ENCODE data around the gene YBX2. TPM values are rescaled to one million over a fixed set of nuclear protein-coding genes. Genes with fewer than 3 reads are reported as not detected.
A peak's percentile ranks its signal among the peaks of the same experiment; 100 is the strongest.

Gene YBX2
- total RNA-seq, 1 experiment from 2014 or later, result 54.9 TPM

DNA sequence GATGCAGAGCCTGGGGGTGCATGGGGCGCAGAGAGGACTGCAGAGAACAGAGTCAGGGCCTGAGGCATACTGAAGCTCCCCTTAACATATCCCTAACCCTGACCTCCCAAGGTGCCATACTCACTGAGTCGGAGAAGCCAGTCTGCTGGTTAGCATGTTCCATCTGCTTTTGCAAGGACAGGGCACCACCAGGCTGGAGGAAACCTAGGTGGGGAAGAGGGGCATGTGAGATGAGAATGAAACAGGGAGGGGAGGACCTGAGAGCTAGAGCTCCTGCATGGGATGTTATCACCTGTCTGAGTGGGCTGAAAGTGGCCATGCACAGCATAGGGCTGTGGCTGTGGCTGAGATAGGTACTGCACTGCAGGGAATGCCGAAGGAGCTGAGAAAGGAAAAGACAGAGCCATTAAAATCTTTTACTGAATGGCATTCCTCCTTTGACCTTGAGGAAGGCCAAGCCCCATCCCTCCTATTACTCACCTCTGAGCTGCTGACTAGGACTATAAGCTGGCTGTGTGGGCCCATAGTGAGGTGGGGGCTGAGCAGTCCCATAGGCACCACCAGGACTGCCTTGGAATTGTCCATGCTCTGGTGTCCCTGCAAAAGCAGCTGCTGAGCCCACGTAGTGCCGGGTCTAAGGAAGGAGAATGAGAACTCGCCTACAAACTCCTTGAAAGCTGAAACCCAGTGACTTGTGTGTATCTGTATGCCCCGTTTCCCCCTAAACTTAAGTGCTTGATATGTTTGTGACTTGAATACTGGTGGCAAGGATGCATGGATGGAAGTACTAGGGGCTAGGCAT is 18.9 kb upstream of the YBX2 start:
- no peaks in the 10 kb centered on the region for H3K9me3 ChIP-seq (ENCODE audit: control insufficient read depth, insufficient read depth, low read depth, low read length)
- intact Hi-C loops (cut with micrococcal nuclease; ENCODE audit: unreplicated experiment) (no loop called here), in situ Hi-C loops (cut with HindIII; ENCODE audit: low pct_unique_long_range_greater_than_20kb, low sequenced_read_pairs) (no loop called here)
- H3K27me3 ChIP-seq (ENCODE audit: control insufficient read depth, insufficient read depth, low read length), result no peaks in the 10 kb centered on the region
- ChIA-PET POLR2A (interaction anchor here (0.5 to 1.9 kb wide), 4 partner anchors 17 to 818 kb away, joined by 3 to 5 read pairs (median 4); partner anchors contain the start of gene SLC2A4), CTCF (interaction anchor here (0.8 to 1.3 kb wide), 3 partner anchors 16 to 32 kb away, joined by 3 to 13 read pairs (median 4); partner anchors contain the start of gene SLC2A4)
- ATAC-seq (peak; percentile 56), DNase-seq (ENCODE audit: low read depth, low spot score) (no peak)
- BruUV-seq (replicated peaks), result no TSS peak
- peaks cover 29% of the 10 kb centered on the region for H3K36me3 ChIP-seq (ENCODE audit: control insufficient read depth, insufficient read depth, low read length)
- TF ChIP-seq SIN3A (IDR thresholded peaks at IDR 0.05; ENCODE audit: borderline replicate concordance, insufficient read depth, low read depth, low read length) (no peak), POLR2AphosphoS5 (IDR thresholded peaks at IDR 0.05; ENCODE audit: low read depth, low read length) (peak; percentile 36; the same call in 1 of the 2 replicates)
- TF ChIP-seq, protein P1, sequence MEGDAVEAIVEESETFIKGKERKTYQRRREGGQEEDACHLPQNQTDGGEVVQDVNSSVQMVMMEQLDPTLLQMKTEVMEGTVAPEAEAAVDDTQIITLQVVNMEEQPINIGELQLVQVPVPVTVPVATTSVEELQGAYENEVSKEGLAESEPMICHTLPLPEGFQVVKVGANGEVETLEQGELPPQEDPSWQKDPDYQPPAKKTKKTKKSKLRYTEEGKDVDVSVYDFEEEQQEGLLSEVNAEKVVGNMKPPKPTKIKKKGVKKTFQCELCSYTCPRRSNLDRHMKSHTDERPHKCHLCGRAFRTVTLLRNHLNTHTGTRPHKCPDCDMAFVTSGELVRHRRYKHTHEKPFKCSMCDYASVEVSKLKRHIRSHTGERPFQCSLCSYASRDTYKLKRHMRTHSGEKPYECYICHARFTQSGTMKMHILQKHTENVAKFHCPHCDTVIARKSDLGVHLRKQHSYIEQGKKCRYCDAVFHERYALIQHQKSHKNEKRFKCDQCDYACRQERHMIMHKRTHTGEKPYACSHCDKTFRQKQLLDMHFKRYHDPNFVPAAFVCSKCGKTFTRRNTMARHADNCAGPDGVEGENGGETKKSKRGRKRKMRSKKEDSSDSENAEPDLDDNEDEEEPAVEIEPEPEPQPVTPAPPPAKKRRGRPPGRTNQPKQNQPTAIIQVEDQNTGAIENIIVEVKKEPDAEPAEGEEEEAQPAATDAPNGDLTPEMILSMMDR (IDR thresholded peaks at IDR 0.05), result no peak
- H3K27ac ChIP-seq (ENCODE audit: low read length), result peak overlapping the region; percentile 88; the same call in 1 of the 2 replicates
- peaks cover 42% of the 10 kb centered on the region for H3K4me1 ChIP-seq (ENCODE audit: control insufficient read depth, insufficient read depth, low read length)
- H3K4me3 ChIP-seq (ENCODE audit: low read depth in 2 of 2, low read length in 2 of 2), result peak overlapping the region in 1 of 2 experiments; percentile 75; a peak in 1 of 4 replicates

DNA sequence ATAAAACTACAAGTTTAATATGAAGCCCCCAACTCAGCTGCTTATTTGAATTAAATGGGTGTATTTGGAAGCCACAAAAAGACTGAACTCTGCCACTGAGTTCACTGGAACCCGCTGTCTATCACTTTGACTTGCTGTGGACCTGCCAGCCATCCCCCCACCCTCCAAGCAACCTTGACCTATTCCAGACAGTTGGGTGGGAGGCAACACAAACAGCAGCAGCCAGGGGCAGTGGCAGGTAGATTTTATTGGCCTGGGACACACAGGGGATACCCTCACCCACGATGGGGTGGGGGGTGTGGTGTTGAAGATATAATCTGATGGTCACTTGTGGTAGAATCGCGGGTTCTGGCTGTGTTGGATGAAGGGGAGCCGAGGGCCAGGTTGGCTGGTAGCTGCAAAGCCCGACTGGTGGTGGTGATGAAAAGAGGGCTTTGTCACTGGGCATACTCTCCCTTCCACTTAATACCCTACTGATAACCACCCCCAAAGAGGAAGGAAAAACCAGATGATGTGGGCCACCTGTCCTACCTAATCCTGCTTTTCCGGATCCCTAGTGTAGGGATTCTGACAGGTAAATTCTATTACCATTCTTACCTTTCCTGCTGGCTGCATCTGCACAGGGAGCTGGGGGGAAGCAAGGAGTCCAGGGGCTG is 18.1 kb upstream of the YBX2 start:
- Histone ChIP-seq H3K36me3 (ENCODE audit: control insufficient read depth, insufficient read depth, low read length) (peaks cover 29% of the 10 kb centered on the region), H3K27me3 (ENCODE audit: control insufficient read depth, insufficient read depth, low read length) (no peaks in the 10 kb centered on the region), H3K4me1 (ENCODE audit: control insufficient read depth, insufficient read depth, low read length) (peaks cover 42% of the 10 kb centered on the region), H3K4me3 (ENCODE audit: low read depth in 2 of 2, low read length in 2 of 2) (no peak overlapping the region), H3K27ac (ENCODE audit: low read length) (peak overlapping the region; percentile 36; the same call in 1 of the 2 replicates), H3K9me3 (ENCODE audit: control insufficient read depth, insufficient read depth, low read depth, low read length) (no peaks in the 10 kb centered on the region)
- no TSS peak for BruUV-seq (replicated peaks)
- no peak for ATAC-seq
- ChIA-PET POLR2A (interaction anchor here (0.5 to 1.9 kb wide), 4 partner anchors 17 to 819 kb away, joined by 3 to 5 read pairs (median 4); partner anchors contain the start of gene SLC2A4), CTCF (interaction anchor here (0.8 to 1.3 kb wide), 2 partner anchors 17 to 32 kb away, joined by 3 to 13 read pairs; partner anchors contain the start of gene SLC2A4)
- peak; percentile 43; the same call in 1 of the 2 replicates for TF ChIP-seq POLR2AphosphoS5 (IDR thresholded peaks at IDR 0.05; ENCODE audit: low read depth, low read length)
- TF ChIP-seq, protein P2, sequence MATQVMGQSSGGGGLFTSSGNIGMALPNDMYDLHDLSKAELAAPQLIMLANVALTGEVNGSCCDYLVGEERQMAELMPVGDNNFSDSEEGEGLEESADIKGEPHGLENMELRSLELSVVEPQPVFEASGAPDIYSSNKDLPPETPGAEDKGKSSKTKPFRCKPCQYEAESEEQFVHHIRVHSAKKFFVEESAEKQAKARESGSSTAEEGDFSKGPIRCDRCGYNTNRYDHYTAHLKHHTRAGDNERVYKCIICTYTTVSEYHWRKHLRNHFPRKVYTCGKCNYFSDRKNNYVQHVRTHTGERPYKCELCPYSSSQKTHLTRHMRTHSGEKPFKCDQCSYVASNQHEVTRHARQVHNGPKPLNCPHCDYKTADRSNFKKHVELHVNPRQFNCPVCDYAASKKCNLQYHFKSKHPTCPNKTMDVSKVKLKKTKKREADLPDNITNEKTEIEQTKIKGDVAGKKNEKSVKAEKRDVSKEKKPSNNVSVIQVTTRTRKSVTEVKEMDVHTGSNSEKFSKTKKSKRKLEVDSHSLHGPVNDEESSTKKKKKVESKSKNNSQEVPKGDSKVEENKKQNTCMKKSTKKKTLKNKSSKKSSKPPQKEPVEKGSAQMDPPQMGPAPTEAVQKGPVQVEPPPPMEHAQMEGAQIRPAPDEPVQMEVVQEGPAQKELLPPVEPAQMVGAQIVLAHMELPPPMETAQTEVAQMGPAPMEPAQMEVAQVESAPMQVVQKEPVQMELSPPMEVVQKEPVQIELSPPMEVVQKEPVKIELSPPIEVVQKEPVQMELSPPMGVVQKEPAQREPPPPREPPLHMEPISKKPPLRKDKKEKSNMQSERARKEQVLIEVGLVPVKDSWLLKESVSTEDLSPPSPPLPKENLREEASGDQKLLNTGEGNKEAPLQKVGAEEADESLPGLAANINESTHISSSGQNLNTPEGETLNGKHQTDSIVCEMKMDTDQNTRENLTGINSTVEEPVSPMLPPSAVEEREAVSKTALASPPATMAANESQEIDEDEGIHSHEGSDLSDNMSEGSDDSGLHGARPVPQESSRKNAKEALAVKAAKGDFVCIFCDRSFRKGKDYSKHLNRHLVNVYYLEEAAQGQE (IDR thresholded peaks at IDR 0.05; ENCODE audit: insufficient read depth in 1 of 2, low read depth in 2 of 2, low read length in 1 of 2), result no peak
- DNase-seq (ENCODE audit: low read depth, low spot score), result no peak
- intact Hi-C loops (cut with micrococcal nuclease; ENCODE audit: unreplicated experiment), result no loop called here
- in situ Hi-C loops (cut with HindIII; ENCODE audit: low pct_unique_long_range_greater_than_20kb, low sequenced_read_pairs), result no loop called here

Data from Panc1 (cell line).